GM19467 (cell line): ENCODE measurements around the gene CD276.
"Not testable (repeated sequence)": the region's sequence is repeated elsewhere in the genome, so short reads cannot be mapped to it uniquely, and the experiment has no call there.

ENCODE experiments used
- ATAC-seq: cut with Tn5 transposase; IDR thresholded peaks from one replicate; pipeline ENCODE4 v1.9.1; 2021; ENCODE audit warnings: mild to moderate bottlenecking, moderate library complexity; ENCODE audit not compliant: unreplicated experiment

CD276 gene

GRCh38 chr15:73709686-73710085 lies 25.5 kb downstream of the CD276 start:
- ATAC-seq, result no peak

GRCh38 chr15:73710321-73710720 lies 26.1 kb downstream of the CD276 start:
- ATAC-seq, result no peak

GRCh38 chr15:73711526-73711925 lies 27.3 kb downstream of the CD276 start:
- ATAC-seq, result no peak

- no peak for ATAC-seq
Measured at GRCh38 chr15:73712107-73712506, 27.9 kb downstream of the CD276 start.

GRCh38 chr15:73714695-73715301 lies 30.6 kb downstream of the CD276 start:
- no peak for ATAC-seq

GRCh38 chr15:73715417-73715816 lies 31.2 kb downstream of the CD276 start:
- no peak for ATAC-seq

GRCh38 chr15:73716417-73716816 lies 32.2 kb downstream of the CD276 start:
- no peak for ATAC-seq

- ATAC-seq, result no peak
Measured at GRCh38 chr15:73717206-73717605, 33.0 kb downstream of the CD276 start.

GRCh38 chr15:73717802-73718201 lies 33.6 kb downstream of the CD276 start:
- no peak for ATAC-seq

GRCh38 chr15:73718694-73719093 lies 34.5 kb downstream of the CD276 start:
- ATAC-seq, result no peak

- ATAC-seq, result no peak
Measured at GRCh38 chr15:73722425-73722824, 38.2 kb downstream of the CD276 start.

- ATAC-seq, result no peak
Measured at GRCh38 chr15:73723191-73723590, 39.0 kb downstream of the CD276 start.

GRCh38 chr15:73724212-73724611 lies 40.0 kb downstream of the CD276 start:
- no peak for ATAC-seq

GRCh38 chr15:73727330-73727976 lies 43.3 kb downstream of the CD276 start:
- no peak for ATAC-seq

- not testable (repeated sequence) for ATAC-seq
Measured at GRCh38 chr15:73732051-73732450, 47.9 kb downstream of the CD276 start.

- ATAC-seq, result no peak
Measured at GRCh38 chr15:73732930-73733329, 48.7 kb downstream of the CD276 start.

GRCh38 chr15:73737535-73737934 lies 53.4 kb downstream of the CD276 start:
- no peak for ATAC-seq

- ATAC-seq, result no peak
Measured at GRCh38 chr15:73740152-73741048, 56.2 kb downstream of the CD276 start.

- no peak for ATAC-seq
Measured at GRCh38 chr15:73741321-73741836, 57.2 kb downstream of the CD276 start.

- no peak for ATAC-seq
Measured at GRCh38 chr15:73744293-73744692, 60.1 kb downstream of the CD276 start.

GRCh38 chr15:73745073-73745472 lies 60.9 kb downstream of the CD276 start:
- no peak for ATAC-seq

- ATAC-seq, result no peak
Measured at GRCh38 chr15:73746261-73746660, 62.1 kb downstream of the CD276 start.
